ENCODE data around the gene RYR1. TPM values are rescaled to one million over a fixed set of nuclear protein-coding genes. Genes with fewer than 3 reads are reported as not detected.

The RYR1 gene
- total RNA-seq, 1 donor from 2014 or later: 8.7 TPM

DNA sequence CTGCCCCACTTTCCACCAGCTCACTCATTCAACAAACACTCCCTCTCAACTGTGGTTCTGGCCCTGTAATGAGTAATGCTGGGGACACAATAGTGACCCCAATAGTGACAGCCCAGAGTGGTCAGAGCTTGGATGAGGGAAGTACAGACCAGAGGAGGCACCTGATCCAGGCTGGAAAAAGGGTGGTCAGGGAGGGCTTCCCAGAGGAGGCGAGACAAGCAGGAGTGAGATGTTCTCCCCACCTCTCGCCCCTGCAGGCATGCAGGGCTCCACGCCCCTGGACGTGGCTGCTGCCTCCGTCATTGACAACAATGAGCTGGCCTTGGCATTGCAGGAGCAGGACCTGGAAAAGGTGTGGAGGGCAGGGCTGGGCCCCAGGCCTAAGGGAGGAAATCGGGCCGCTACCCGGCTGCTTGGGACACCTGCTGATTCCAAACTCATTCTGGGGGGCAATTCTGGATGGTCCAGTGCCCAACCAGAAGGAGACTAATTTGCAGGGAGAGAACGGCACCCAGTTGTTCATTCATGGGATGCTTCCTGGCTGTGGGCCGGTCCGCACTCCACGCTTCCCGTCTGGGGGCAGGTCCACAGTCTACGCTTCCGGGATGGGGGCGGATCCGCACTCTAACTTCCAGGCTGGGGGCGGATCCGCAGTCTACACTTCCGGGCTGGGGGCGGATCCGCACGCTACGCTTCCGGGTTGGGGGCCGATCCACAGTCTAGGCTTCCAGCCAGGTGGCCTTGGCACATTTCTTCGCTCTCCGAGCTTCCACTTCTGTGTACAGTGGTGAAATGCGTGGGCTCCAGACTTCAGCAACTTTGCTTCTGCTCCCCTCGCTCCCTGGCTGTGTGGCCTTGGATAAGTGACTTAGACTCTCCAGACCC, 63.4 kb downstream of the RYR1 start:
- no peak for DNase-seq (ENCODE audit: low spot score)
- no peaks in the 10 kb centered on the region for H3K9me3 Mint-ChIP-seq
- intact Hi-C loops (cut with micrococcal nuclease): no loop called here
- peaks cover 3% of the 10 kb centered on the region for H3K27me3 Mint-ChIP-seq (ENCODE audit: low read depth)
- peaks cover 2% of the 10 kb centered on the region for H3K36me3 Mint-ChIP-seq (ENCODE audit: low read depth)
- H3K4me3 Mint-ChIP-seq (ENCODE audit: low read depth): no peak overlapping the region
- no peak overlapping the region for H3K27ac Mint-ChIP-seq
- peaks cover 3% of the 10 kb centered on the region for H3K4me1 Mint-ChIP-seq (ENCODE audit: low read depth)

GRCh38 chr19:38497907-38498306, 64.4 kb downstream of the RYR1 start:
- Mint-ChIP-seq H3K27me3 (ENCODE audit: low read depth) (no peaks in the 10 kb centered on the region), H3K4me3 (ENCODE audit: low read depth) (no peak overlapping the region), H3K9me3 (no peaks in the 10 kb centered on the region), H3K36me3 (ENCODE audit: low read depth) (no peaks in the 10 kb centered on the region), H3K27ac (no peak overlapping the region), H3K4me1 (ENCODE audit: low read depth) (no peaks in the 10 kb centered on the region)
- no peak for DNase-seq (ENCODE audit: low spot score)
- intact Hi-C loops (cut with micrococcal nuclease): no loop called here

DNA sequence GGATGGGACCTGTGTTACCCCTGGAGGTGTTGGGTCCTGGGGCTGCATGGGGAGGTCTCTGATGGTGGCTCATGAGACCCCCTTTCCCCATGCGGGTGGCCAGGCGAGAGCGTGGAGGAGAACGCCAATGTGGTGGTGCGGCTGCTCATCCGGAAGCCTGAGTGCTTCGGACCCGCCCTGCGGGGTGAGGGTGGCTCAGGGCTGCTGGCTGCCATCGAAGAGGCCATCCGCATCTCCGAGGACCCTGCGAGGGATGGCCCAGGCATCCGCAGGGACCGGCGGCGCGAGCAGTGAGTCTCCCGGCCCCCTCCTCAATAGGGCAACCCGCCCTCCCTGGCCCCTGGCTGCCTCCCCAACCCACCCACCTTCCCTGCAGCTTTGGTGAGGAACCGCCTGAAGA, 66.0 kb downstream of the RYR1 start:
- no peak overlapping the region for H3K27ac Mint-ChIP-seq
- DNase-seq (ENCODE audit: low spot score): no peak
- intact Hi-C loops (cut with micrococcal nuclease): no loop called here
- no peaks in the 10 kb centered on the region for H3K27me3 Mint-ChIP-seq (ENCODE audit: low read depth)
- no peak overlapping the region for H3K4me3 Mint-ChIP-seq (ENCODE audit: low read depth)
- H3K9me3 Mint-ChIP-seq: no peaks in the 10 kb centered on the region
- H3K36me3 Mint-ChIP-seq (ENCODE audit: low read depth): no peaks in the 10 kb centered on the region
- H3K4me1 Mint-ChIP-seq (ENCODE audit: low read depth): no peaks in the 10 kb centered on the region

DNA sequence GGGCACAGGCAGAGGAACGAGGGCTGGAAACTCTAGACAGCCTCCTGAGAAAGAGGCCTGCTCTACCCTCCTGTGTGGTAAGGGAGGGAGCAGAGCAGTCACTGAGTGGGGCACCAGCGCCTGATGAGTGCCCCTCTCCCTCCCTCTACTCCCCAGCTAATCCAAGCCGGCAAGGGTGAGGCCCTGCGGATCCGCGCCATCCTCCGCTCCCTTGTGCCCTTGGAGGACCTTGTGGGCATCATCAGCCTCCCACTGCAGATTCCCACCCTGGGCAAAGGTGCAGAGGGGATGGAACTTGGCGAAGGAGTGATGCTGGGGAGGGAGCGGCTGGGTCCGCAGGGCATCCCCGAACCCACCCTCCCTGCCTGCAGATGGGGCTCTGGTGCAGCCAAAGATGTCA, 67.0 kb downstream of the RYR1 start:
- Mint-ChIP-seq H3K36me3 (ENCODE audit: low read depth) (no peaks in the 10 kb centered on the region), H3K27ac (no peak overlapping the region), H3K4me3 (ENCODE audit: low read depth) (no peak overlapping the region), H3K9me3 (no peaks in the 10 kb centered on the region), H3K27me3 (ENCODE audit: low read depth) (no peaks in the 10 kb centered on the region), H3K4me1 (ENCODE audit: low read depth) (no peaks in the 10 kb centered on the region)
- DNase-seq (ENCODE audit: low spot score): no peak
- intact Hi-C loops (cut with micrococcal nuclease): no loop called here

DNA sequence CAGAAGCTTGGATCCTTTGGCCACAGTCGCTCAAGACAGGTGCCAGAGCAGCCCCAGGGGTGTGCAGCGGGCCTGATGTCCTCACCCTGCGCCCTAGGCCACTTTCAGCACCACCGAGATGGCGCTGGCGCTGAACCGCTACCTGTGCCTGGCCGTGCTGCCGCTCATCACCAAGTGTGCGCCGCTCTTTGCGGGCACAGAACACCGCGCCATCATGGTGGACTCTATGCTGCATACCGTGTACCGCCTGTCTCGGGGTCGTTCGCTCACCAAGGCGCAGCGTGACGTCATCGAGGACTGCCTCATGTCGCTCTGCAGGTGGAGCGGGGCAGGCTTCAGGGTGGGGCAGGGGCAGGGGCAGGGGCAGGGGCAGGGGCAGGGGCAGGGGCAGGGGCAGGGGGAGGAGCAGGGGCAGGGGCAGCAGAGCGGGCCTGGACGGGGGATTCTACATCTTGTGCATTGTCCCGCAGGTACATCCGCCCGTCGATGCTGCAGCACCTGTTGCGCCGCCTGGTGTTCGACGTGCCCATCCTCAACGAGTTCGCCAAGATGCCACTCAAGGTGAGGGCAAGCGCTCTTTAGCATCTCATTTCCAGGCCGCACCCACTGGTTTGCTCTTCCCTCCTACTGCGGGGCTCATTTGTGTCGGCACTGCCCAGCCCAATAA, 69.1 kb downstream of the RYR1 start:
- DNase-seq (ENCODE audit: low spot score): no peak
- intact Hi-C loops (cut with micrococcal nuclease): no loop called here
- Mint-ChIP-seq H3K4me3 (ENCODE audit: low read depth) (no peak overlapping the region), H3K36me3 (ENCODE audit: low read depth) (no peaks in the 10 kb centered on the region), H3K27me3 (ENCODE audit: low read depth) (no peaks in the 10 kb centered on the region), H3K27ac (no peak overlapping the region), H3K9me3 (no peaks in the 10 kb centered on the region), H3K4me1 (ENCODE audit: low read depth) (peaks cover 2% of the 10 kb centered on the region)

DNA sequence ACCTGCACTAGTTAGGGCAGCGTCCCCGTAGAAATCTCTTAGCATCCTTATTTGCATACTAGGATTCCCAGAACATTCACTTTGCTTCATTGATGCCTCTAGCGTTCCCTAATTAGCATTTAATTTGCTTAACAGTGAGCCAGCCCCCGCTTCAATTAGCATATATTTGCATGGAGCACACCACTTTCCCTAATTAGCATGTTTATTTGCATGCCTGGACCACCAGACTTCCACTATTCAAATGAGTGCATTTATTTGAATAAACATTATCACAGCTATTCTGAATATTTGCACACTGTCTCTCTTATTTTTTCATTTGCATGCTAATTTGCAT, 69.6 kb downstream of the RYR1 start:
- no peak for DNase-seq (ENCODE audit: low spot score)
- Mint-ChIP-seq H3K27me3 (ENCODE audit: low read depth) (no peaks in the 10 kb centered on the region), H3K27ac (no peak overlapping the region), H3K4me1 (ENCODE audit: low read depth) (peaks cover 4% of the 10 kb centered on the region), H3K4me3 (ENCODE audit: low read depth) (no peak overlapping the region), H3K36me3 (ENCODE audit: low read depth) (no peaks in the 10 kb centered on the region), H3K9me3 (no peaks in the 10 kb centered on the region)
- intact Hi-C loops (cut with micrococcal nuclease): no loop called here

DNA sequence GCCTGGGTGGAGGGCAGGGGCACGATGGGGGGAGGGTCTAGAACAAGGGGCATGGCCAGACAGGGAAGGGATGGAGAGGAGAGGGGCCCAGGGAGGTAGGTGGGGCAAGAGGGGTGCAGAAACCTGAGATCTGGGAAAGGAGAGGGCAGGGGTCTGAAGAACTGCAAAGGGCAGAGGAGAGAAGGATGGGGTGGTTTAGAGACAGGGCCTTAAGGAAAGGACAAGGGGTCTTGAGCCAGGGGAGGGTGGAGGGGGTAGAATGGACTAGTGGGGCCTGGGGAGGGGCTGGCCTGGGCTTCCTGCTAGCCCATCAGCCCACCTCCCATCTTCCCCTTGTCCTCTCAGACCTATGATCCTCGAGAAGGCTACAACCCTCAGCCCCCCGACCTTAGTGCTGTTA, 72.5 kb downstream of the RYR1 start:
- Mint-ChIP-seq H3K9me3 (no peaks in the 10 kb centered on the region), H3K36me3 (ENCODE audit: low read depth) (no peaks in the 10 kb centered on the region), H3K4me3 (ENCODE audit: low read depth) (no peak overlapping the region), H3K27ac (no peak overlapping the region), H3K27me3 (ENCODE audit: low read depth) (no peaks in the 10 kb centered on the region), H3K4me1 (ENCODE audit: low read depth) (peaks cover 4% of the 10 kb centered on the region)
- intact Hi-C loops (cut with micrococcal nuclease): loop anchor here (5.0 kb wide), 1 partner anchor 79 kb away; the partner anchor contains the start of gene RASGRP4
- DNase-seq (ENCODE audit: low spot score): no peak

GRCh38 chr19:38506375-38506722, 72.9 kb downstream of the RYR1 start:
- DNase-seq (ENCODE audit: low spot score): no peak
- no peak overlapping the region for H3K4me3 Mint-ChIP-seq (ENCODE audit: low read depth)
- peaks cover 1% of the 10 kb centered on the region for H3K27me3 Mint-ChIP-seq (ENCODE audit: low read depth)
- H3K4me1 Mint-ChIP-seq (ENCODE audit: low read depth): peaks cover 4% of the 10 kb centered on the region
- intact Hi-C loops (cut with micrococcal nuclease): loop anchor here (5.0 kb wide), 1 partner anchor 79 kb away; the partner anchor contains the start of gene RASGRP4
- no peak overlapping the region for H3K27ac Mint-ChIP-seq
- no peaks in the 10 kb centered on the region for H3K36me3 Mint-ChIP-seq (ENCODE audit: low read depth)
- no peaks in the 10 kb centered on the region for H3K9me3 Mint-ChIP-seq

DNA sequence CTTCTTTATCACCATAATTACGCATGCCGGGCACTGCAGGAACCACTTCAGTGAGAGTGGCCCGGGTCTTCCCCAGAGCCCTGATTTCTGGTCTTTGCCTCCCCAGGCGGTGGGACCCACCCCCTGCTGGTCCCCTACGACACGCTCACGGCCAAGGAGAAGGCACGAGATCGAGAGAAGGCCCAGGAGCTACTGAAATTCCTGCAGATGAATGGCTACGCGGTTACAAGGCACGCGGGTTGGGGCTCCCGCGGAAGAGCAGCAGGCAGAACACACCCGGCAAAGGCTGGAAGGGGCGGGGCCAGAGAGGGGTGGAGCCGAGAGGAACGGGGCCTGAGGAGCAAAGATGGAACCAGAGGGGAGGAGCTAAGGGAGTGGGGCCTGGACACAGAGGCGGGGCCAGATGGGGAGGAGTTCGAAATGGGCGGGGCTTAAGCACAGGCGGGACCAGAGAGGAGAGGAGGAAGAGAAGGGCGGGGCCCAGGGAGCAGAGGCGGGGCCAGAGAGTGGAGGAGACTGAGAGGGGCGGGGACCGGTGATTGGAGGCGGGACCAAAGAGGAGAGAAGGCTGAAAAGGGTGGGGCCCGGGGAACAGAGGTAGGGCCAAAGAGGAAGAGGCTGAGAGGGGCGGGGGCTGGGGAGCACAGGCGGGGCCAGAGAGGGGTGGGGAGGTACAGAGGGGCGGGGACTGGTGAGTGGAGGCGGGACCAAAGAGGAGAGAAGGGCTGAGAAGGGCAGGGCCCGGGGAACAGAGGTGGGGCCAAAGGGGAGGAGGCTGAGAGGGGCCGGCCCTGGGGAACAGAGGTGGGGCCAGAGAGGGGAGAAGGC, 73.4 kb downstream of the RYR1 start:
- H3K27ac Mint-ChIP-seq: no peak overlapping the region
- no peak overlapping the region for H3K4me3 Mint-ChIP-seq (ENCODE audit: low read depth)
- intact Hi-C loops (cut with micrococcal nuclease): loop anchor here (5.0 kb wide), 1 partner anchor 80 kb away; the partner anchor contains the start of gene RASGRP4
- peak; percentile 88 for DNase-seq (ENCODE audit: low spot score)
- peaks cover 3% of the 10 kb centered on the region for H3K27me3 Mint-ChIP-seq (ENCODE audit: low read depth)
- no peaks in the 10 kb centered on the region for H3K9me3 Mint-ChIP-seq
- H3K36me3 Mint-ChIP-seq (ENCODE audit: low read depth): no peaks in the 10 kb centered on the region
- peaks cover 4% of the 10 kb centered on the region for H3K4me1 Mint-ChIP-seq (ENCODE audit: low read depth)

DNA sequence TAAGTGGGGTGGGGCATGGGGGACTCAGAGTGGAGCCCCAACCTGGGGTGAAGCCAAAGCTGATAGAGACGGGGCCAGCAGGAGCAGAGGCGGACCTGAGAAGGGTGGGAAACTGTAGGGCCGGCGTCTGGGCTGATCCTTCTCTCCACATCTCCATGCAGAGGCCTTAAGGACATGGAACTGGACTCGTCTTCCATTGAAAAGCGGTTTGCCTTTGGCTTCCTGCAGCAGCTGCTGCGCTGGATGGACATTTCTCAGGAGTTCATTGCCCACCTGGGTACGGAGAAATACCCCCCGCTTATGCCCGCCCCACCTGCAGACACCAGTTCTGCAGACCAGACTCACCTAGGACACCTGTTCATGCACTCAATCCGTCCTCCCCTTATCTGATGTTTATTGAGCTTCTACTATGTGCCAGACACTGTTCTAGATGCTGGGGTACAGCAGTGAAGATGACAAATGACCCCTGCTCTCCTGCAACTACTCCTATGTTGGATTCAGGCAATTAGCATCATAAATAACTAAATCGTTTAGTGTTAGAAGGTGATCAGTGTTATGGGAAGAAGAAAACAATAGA, 74.1 kb downstream of the RYR1 start:
- Mint-ChIP-seq H3K4me1 (ENCODE audit: low read depth) (peaks cover 4% of the 10 kb centered on the region), H3K27ac (no peak overlapping the region), H3K27me3 (ENCODE audit: low read depth) (peaks cover 3% of the 10 kb centered on the region), H3K36me3 (ENCODE audit: low read depth) (no peaks in the 10 kb centered on the region), H3K4me3 (ENCODE audit: low read depth) (no peak overlapping the region), H3K9me3 (no peaks in the 10 kb centered on the region)
- intact Hi-C loops (cut with micrococcal nuclease): loop anchor here (5.0 kb wide), 1 partner anchor 80 kb away; the partner anchor contains the start of gene RASGRP4
- no peak for DNase-seq (ENCODE audit: low spot score)

DNA sequence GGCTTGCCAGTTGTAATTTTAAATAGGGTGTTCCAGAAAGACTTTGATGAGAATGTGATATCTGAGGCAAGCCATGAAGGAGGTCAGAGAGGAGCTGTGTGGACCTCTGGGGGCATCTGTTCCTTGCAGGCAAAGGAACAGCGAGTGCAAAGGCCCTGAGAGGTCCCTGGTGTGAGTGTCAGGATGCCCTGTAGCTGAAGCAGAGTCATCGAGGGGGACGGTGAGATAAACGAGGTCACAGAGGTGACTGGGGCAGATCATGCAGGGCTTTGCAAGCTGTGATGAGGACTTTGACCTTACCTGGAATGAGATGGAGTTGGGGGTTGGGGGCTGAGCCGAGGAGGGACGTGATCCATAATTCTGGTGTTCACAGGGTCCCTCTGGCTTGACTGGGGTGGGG, 75.0 kb downstream of the RYR1 start:
- H3K4me3 Mint-ChIP-seq (ENCODE audit: low read depth): no peak overlapping the region
- intact Hi-C loops (cut with micrococcal nuclease): loop anchor here (5.0 kb wide), 1 partner anchor 81 kb away; the partner anchor contains the start of gene RASGRP4
- H3K27me3 Mint-ChIP-seq (ENCODE audit: low read depth): peaks cover 3% of the 10 kb centered on the region
- no peaks in the 10 kb centered on the region for H3K9me3 Mint-ChIP-seq
- H3K4me1 Mint-ChIP-seq (ENCODE audit: low read depth): peaks cover 9% of the 10 kb centered on the region
- no peak overlapping the region for H3K27ac Mint-ChIP-seq
- no peak for DNase-seq (ENCODE audit: low spot score)
- no peaks in the 10 kb centered on the region for H3K36me3 Mint-ChIP-seq (ENCODE audit: low read depth)

- Mint-ChIP-seq H3K27ac (no peak overlapping the region), H3K27me3 (ENCODE audit: low read depth) (peaks cover 3% of the 10 kb centered on the region), H3K4me1 (ENCODE audit: low read depth) (peaks cover 14% of the 10 kb centered on the region), H3K9me3 (no peaks in the 10 kb centered on the region), H3K4me3 (ENCODE audit: low read depth) (no peak overlapping the region), H3K36me3 (ENCODE audit: low read depth) (no peaks in the 10 kb centered on the region)
- intact Hi-C loops (cut with micrococcal nuclease): loop anchor here (5.0 kb wide), 1 partner anchor 82 kb away; the partner anchor contains the start of gene RASGRP4
- DNase-seq (ENCODE audit: low spot score): no peak
These were observed 75.5 kb downstream of the RYR1 start for GRCh38 chr19:38509027-38509426.

Data from activated T-helper 2 cell treated with anti-CD3 and anti-CD28 coated beads, Interferon-gamma antibody, Interleukin-2, Interleukin-4, amounts not matched to agents 10 μg/mL and 5 μg/mL and 100 μg/mL, durations not matched to agents 14 hours and 24 hours and 36 hours (primary cell).